Activated CD4-positive, alpha-beta T cell treated with anti-CD3 and anti-CD28 coated beads, Interleukin-2, amount 50 U/mL, for 4 hours (primary cell): ENCODE measurements around the gene CORO2B.

ENCODE experiments used
- DNase-seq, 2 experiments: peaks; one replicate each; pipeline ENCODE4 v3.0.0-alpha.2; 2020

The CORO2B gene

DNA sequence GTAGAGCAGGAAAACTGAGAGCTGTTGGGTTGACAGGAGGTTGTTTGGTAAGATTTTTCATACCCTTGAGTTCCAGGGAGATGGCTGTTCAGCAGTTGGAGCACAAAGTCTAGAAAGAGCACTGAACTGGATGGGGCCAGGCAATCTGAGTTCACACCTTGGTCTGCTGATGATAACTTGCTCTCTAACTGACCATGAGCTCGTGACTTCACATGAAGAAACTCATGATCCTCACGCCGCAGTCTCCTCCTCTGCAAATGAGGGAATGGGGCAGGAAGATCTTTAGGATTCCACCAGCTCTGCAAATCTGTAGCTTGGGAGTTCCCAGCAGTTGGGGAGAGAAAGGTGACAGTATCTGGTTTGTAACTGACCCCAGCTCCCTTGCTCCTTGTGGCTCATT lies 33.7 kb downstream of the CORO2B start:
- no peak for DNase-seq

DNA sequence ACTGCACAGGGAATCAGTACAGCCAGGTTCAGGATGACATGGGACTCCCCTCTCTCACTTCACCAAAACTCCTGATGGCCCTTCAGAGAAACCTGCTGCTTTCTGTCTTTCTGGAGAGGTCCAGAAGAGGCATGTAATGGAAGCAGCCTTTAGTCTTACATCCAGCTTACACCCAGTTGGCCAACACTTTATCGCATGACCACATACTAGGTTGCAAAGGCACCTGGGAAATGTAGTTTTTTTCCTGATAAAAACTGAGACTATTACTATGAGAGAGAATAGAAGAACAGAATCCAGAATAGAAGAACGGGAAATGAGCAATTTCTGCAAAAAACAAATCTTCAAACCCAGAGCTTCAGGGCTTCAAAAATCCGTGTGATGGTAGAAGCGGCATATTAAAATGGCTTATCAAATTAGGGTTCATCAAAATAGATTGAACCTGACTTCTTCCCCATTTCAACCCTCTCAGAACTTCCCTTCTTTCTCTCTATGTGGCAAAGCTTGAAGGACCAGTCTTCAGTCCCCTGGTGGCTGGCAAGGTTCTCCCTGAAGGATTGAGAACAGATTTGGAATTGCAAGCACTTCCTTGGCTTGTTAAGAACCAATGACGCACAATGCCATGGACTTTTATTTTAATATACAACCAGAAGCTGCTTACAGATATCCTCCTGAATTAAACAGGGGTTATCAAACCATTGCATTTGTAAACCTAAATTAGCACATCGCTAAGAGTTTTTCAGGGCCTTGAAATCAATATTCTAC lies 34.4 kb downstream of the CORO2B start:
- DNase-seq: no peak

DNA sequence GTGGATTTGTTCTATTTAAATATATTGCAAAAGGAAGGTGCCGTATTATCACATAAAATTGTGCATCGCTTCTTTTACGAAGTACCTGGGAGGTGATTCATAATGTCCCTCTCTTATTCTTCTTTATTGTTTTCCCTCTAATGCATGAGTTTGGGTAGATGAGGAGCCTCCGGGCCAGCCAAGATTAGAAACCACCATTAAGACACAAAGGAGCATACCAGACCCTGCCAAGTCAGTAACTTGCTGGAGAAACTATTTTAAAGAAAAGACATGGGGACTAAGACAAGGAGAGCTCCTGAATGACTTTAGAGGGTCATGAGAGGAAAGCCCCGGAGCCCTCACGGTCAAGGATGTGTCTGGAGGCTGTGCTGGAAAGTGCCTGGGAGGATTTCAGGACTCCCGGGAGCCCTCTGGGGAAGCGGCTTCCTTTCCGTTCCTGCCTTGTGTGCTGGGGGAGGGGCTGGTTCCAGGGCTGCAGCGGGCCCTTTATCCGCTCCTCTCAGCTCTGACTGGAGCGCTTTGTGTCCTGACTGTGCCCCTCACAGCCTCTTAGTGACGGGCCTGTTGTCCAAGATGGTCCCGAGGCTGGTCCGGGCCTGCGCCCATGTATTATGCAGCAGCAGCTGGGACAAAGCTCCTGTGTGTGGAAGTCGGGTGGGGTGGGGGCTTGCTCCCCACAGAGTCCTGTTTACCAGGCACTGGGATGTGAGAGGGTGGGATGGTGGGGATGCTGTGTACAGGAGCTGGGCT lies 35.7 kb downstream of the CORO2B start:
- no peak for DNase-seq

DNA sequence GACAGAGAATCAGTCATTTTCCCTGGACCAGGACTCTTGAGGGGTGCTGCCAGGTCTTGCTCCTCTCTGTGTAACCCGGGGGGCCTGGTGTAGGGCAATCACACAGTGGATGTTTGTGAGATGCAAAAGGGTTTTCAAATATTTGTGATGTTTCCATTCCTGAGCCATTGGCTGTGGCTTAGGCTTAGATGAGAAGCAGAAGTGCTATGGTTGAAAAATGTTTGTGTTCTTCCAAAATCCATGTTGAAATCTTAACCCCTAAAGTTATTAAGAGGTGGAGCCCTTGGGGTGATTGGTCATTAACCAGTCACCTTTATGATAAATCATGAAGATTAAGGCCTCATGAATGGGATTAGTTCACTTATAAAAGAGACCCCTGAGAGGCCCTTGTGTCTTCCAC lies 36.5 kb downstream of the CORO2B start:
- no peak for DNase-seq

DNA sequence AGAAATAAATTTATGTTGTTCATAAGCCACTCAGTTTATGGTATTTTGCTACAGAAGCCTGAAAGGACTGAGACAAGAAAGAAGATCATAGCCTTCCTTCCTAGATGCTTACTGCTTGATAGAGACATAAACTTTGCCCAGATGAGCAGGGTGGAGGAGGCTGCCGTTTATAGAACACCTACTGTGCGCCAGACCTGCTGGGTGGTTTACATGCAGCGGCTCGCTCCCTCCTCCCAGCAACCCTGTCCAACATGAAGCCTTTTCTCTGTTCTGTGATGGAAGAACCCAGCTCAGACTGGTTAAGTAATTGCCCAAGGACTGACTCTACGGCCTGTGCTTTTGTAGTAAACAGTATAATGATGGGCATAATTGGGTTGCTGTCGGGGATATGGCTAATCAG lies 37.0 kb downstream of the CORO2B start:
- no peak for DNase-seq

DNA sequence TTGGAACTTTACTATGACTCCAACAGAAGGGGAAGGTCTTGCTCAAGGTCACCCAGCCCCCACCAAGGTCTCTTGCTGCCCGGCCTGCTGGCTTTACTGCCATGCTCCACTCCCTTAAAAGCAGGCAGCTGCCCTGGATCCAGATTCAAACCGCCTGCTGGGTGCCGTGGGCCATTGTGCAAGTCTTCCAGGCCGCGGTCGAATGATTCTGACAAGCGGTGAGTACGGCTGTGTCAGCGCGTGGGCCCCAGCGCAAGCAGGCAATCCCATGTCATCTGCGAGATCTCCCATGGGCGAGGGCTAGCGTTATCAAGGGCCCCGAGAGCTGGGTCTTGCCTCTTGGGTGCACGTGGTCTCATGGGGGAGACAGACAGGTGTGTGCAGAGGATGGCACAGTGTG lies 37.6 kb downstream of the CORO2B start:
- DNase-seq: no peak

DNA sequence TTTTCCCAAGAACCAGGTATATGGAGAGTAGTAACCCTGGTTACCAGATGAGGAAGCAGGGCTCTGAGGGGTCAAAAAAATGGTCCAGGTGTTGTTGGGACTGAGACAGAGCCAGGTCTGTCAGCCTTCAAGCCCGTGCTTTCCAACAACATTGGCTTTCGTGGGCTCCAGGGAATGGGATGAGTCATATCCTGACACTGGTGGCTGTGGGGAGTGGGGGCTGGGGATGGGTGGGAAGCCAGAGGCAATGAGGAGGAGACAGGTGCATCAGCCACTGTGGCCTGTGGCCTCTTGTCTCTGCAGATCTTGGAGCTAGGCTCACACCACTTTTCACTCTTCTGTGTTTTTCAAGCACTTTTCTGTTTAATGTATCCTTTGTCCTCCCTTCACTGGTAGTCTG lies 38.2 kb downstream of the CORO2B start:
- DNase-seq: no peak

DNA sequence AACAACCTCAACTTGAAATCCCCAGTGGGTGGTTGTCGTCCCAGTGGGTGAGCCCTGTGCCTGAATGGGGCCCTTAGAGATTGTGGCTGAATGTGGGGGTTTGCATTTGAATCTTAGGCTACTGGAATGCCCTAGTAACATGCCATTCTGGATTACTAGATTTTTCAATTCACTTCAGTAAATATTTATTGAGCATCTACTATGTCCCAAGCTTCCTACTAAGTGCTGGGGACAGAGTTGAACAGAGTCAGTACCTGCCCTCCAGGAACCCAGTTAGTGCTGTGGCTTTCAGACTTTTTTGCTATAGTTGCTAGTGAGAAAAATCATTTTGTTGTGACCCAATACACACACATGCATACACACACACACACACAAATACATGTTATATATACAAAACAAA lies 39.0 kb downstream of the CORO2B start:
- DNase-seq: no peak

DNA sequence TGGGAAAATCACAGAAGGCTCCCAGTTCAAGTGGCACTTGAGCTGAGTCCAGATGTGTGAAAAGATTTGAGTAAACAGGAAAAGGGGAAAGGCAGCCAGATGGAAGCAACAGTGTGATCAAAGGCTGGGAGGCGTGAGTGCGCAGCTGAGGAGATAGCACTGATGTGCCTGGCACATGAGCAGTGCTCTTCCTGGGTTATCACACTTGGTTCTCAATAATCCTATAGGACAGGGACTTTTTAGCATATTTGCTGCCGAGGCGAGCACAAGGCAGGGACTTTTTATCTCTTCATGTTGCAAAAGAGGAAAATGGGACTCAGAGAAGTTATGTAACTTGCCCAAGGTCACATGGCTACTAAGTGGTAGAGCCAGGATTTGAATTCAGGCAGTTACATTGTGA lies 39.6 kb downstream of the CORO2B start:
- DNase-seq: no peak

DNA sequence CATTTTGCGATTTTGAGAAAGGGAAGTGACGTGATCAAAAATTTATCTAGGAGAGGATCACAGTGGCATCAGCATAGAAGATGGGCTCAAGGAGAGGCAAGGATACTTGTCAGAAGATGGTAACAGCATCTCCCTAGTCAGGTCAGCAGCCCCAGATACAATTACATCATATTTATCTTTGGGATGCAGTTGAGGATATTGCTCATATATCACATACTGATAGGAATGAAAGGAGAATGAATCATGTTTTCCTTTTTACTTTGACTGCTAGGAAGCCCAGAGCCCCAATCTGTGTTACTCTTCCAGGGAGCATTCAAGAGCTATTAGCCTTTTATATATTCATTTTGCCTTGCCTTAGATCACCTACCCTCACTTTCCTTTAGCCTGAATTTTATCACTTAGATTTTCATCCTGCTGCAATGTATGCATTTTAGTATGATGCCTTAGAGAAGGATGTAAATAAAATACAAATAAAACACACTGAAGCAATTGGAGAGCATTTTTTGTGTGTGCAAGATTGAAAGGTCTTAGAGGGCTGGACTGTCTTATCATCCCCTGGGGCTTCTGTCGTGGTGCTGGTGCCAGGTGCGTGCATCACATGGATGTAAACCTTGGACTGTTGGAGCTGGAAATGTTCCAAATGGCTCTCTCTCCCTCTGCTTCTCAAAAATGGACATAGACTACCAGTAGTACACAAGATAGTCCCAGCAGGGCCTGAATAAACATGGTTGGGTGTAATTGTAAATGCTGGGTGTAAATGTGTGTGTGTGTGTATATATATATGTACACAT lies 40.3 kb downstream of the CORO2B start:
- DNase-seq: no peak

DNA sequence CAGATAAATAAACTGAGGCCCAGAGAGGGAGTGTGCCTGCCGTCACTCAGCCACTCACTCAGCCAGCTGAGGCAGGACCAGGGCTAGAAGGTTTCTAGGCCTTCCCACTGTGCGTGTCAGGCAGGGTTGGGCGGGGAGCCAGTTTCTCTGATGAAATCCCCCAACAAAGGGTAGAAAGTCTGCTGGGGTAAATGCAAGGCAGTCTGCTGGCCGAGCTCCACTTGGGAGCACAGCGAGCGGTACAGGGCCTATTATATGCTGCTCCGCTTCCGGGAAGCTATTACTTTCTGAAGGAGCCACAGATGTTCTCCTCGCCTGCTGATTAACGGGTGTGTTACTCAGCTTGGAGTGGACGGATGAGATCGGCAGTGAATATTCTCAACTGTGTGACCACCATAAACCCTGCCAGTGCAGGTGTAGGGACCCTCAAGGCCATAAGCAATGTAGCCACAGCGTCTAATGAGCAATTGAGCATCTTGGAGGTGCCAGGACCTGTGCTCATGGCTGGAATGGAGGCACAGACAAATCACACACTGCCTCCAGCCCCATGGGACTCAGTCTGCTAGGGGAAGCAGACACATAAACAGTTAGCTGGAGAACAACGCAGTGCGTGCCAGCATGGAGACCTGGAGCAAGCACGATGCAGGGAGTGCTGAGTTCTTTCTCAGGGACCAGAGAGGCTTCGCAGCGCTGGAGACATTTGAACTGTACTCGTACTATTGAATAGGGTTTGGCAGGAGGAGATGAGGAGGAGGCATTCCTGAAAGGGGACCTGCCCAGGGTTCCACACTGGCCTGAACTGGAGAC lies 42.1 kb downstream of the CORO2B start:
- DNase-seq: no peak

DNA sequence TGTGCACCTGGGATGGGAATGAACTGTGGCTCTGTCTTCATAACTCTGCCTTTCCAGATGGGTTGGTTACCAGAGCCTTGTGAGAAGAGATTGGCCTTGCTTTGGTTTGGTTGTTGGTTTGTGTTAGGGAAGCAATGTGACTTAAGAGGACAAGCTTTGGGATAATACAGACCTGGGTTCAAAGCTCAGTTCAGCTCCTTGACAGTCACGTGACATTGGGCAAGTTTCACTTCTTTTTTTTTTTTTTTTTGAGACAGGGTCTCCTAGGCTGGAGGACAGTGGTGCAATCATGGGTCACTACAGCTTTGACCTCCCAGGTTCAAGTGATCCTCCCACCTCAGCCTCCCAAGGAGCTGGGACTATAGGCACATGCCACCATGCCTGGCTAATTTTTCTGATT lies 42.7 kb downstream of the CORO2B start:
- DNase-seq: no peak

DNA sequence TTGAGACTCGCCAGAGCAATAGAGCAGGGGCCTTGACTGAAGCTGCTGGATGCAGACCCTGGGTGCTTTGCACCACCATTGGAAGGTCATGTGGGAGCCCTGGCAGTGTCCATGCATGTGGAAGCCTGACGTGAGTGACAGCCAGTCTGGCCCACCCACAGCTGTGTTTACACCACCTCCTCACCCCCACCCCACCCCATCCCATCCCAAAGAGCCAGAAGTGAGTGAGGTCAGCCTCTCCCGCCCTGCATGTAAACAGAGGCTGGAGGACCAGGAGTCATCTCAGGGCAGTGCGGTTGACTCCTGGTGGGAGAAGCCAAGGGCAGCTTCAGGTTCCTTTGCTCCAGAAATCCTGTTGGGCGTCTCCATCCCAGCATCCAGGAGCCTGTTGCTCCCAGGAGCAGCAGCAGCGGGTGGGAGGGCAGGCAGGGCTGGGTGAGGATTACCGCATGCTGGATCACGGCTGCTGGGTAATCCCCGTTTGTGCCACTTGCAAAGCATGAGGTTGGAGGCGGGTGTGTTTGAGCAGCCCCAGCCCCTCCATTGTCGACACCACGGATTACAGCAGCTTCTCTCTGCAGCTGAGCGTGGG lies 44.6 kb downstream of the CORO2B start:
- DNase-seq: no peak

DNA sequence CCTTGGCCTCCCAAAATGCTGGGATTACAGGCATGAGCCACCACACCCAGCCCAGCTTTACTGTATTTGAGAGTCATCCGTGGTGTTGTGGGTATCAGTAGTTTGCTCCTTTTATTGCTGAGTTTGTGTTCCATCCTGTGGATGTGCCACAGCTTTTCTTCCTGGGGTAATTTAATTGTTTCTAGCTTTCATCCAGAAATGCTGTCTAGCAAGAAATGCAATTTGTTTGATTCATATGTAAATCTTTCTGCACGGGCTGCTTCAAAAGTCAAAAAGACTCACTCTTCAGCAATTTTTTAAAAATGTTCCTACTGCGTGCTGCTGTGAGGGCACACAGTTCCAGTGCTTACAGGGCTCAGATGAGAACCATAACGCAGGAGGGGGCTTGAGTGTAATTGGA lies 47.1 kb downstream of the CORO2B start:
- no peak for DNase-seq

DNA sequence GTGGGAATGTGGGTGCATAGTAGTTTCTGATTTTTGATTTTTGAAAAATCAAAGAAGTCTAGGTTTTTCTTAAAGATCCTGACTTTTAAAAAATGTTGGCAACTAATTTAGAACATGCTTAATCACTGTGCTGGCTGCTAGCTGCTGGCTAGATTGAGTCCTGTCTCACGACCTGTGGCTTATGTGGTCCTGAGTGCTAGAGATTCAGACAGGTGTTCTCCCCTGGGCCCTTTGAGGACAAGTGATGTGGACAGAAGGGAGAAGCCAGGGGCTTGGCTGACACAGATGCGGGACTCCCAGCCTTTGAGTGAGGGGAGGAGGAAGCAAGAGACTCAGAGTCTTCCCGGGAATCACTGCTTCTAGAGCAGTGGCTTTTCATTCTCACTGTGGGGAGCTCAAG lies 47.5 kb downstream of the CORO2B start:
- no peak for DNase-seq

DNA sequence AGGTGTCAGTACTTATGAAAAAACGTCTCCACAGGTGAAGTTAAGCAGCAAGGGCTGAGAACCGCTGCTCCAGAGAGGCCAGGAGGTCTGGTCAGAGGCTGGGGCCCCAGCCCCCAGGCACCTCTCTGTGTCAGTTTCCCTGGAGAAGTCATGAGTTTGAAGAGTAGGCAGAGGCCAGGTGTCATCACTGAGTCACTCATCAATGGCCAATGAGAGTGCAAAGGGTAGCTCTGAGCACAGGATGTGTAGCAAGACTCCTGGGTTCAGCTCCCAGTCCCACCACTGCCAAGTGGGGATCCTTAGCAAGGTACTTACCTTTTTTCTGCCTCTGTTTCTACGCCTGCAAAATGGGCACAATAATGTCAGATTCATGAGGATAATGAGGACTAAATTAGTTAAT lies 47.9 kb downstream of the CORO2B start:
- DNase-seq: no peak

DNA sequence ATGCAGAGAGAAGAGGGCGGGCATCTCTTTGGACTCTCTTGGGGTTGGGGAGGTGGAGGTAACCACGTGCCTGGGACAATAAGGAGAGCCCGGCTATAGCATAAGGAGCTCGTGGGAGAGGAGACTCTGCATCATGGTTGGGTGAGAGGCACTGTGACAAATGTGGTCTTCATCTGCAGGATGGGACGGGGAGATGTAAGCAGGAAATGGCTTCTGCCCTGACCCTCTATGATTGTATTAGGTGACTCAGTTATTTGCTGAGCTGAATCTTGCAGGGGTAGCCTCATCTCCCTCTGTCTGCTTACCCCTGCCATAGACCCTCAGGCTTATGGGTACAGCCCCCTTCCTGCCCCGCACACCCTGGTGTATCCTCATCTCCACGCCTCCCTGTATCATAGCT lies 48.7 kb downstream of the CORO2B start:
- DNase-seq: no peak

DNA sequence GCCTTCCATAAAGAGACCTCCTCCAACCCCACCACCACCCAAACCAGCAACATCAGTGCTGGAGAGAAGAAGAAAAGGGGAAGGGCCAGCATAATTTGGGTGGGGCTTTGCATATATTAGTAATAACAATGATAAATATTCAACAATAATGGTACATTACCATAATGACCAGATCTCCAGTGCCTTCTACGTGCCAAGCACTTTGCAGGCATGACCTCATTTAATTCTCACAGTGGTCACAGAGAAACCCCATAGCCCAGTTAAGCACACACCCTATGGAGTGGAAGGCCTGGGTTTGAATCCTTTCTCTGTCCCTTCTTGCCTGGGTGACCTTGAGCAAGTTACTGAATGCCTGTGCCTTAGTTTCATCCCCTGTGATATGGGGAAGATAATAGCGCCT lies 49.2 kb downstream of the CORO2B start:
- no peak for DNase-seq

DNA sequence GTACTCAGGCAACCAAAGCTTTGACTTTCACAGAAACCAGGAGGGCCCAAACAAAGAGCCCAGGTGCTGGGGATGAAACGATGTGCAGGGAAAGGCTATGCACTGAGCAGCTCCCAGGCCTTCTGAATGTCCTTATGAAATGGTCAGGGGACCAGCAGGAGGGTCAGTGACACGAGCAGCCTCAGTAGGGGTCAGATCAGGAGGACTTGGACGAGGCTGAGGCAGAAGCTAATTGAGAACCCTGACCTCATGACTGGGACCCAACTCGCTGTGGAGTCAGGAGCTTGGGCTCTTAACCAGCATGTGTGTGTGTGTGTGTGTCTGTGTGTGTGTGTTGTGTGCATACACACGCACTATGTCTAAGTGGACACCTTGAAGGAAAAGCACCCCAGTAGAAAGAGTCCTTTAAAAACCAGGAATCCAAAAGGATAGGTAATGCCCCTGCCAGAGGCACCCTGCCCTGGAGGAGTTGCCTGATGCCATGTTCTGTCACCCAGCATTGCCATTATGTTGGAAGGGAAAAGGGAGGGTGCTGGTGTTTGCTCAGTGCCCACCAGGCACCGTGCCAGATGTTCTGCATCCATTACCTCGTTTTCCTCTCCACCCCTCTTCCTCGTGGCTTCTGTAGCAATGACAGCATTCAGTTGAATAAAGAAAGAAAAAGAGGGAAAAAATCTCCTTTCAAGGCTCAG lies 50.9 kb downstream of the CORO2B start:
- DNase-seq: no peak

DNA sequence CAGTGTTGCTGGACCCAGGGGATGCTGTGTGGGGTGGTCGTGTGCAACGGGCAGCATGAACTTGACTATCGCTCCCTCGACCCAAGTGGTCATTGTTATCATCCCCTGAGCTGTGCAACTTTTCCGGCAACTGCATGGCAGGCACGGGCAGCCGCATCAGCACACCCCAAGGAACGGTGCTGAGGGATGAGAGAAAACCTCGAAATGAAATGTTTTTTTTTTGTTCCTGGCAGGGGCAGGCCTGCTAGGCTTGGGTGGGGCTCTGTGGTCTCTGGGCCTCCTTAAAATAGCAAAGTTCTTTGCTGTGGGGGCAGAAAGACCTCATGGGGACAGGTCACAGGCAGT lies 51.4 kb downstream of the CORO2B start:
- DNase-seq: no peak

DNA sequence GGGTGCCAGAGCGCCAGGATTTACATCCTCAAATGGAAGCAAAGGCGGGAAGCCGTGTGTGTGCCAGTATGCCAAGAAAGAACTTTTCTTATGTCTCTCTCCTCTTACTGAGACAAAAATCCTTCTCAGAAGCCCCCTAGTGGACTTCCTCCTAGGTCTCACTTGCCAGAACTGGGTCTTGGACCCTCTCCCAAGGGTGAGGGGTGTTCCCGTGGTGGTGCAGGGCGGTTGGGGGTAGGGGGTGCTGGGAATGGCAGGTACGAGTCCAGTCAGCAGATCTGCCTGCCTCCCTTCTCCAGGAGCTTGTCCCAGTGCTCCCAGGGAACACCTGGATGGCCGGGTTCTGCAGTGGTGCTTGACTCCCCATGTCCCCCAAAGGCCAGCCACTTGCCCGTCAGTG lies 52.0 kb downstream of the CORO2B start:
- no peak for DNase-seq

DNA sequence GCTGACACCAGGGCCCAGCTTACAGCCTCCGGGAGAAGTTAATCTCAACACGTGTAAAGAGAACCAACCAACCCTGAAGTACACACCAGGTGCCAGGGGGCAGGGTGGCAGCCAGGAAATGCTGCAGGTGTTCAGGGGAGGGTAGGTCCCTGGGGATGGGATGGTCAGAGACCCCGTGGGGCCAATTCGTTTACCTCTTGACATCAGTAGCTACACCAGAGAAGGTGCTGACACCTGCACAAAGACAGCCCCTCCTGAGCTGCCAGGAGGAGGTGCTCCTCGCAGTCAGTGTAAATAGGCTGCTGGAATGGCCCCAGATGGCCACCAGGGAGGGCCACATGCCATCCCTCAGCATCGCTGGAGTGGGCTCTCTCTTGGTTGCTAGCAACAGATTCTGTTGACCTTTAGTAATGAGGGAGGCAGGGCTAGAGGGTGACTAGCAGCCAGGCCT lies 52.8 kb downstream of the CORO2B start:
- no peak for DNase-seq
